Activated CD4-positive, alpha-beta T cell treated with anti-CD3 and anti-CD28 coated beads, Interleukin-2, amount 50 U/mL, for 48 hours (primary cell): ENCODE results near the gene SRP9.
"Not testable (repeated sequence)": the region's sequence is repeated elsewhere in the genome, so short reads cannot be mapped to it uniquely, and the experiment has no call there.

Experiments used
- DNase-seq, 2 experiments: peaks; one replicate each; pipeline ENCODE4 v3.0.0-alpha.2; 2020

The SRP9 gene

DNA sequence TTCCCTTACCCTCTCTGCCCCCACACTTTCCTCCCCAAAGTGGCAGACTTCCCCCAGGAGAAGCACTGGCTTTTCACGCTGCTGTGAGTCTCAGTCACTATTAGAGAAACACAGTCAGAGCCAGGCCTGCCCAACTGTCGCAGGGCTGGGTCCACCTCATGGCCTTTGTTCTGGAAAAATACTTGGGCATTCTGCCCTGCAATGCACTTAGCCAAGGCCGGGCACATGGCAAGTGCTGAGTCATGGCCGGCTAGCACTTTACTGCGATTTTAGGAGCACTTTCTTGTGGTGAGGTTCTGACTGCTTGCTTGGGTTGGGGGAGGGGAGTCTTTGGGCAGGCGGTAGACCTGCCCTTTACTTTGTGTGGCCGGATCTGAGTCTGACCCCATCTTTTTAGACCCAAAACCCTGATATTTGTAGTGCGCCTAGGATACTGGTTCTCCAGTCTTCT, 40.0 kb downstream of the SRP9 start:
- no peak for DNase-seq

GRCh38 chr1:225818229-225818628, 40.6 kb downstream of the SRP9 start:
- DNase-seq = no peak

DNA sequence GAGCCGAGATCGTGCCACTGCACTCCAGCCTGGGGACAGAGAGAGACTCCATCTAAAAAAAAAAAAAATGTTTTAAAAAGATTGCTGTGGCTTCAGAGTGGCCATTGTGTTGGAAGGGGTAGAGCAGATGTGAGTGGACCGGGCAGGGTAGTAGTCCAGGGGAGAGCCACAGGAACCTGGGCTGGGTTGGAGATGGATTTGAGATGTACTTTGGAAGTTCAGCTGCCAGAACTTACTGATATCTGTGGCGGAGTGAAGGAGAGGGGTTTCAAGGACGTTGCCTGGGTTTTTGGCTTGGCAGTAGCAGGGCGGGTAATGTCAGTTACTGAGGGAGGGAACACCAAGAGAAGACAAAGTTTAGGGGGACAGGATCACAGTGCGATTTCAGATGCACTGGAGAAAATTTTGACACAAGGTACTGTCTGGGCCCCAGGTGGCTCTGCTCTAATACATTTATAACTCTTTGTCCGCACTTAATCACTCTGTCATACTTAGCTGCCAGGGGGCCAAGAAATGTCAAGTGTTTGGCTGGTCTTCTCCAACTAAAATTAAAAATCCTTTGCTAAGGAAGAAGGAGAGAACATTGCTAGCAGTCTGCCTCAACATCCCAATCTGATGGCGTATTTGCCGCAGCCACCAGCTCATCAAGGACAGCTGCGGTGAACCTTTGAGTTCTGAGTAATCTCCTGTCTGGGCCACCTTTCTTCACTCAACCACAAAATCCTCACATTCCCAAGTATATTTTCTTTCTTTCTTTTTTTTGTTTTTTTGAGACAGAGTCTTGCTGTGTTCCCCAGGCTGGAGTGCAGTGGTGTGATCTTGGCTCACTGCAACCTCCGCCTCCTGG, 41.9 kb downstream of the SRP9 start:
- DNase-seq = no peak

DNA sequence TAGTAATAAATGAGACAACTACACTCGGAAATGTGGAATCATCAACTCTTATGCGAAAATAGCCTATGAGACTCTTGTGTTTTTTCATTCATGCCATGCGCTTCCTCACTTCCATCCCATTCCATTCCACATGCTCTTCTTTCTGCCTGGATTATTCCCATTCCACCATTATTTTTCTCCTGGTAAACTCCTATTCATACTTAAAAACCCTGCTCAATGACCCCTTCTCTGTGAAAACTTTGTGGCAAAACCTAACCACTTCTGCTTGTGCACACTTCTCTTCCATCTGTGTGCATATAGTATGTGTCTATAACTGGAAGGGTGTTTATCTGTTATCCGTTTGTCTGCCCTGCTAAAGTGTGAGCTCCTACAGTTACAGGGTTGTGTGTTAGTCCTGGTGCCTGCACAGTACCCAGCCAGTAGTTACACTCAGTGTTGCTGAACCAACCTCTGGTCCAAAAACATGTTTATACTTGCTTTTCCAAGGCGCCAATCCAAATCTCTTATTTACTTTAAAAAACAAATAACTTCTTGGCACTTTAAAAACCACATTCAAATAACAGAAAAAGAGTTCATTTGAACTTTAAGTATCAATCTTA, 43.0 kb downstream of the SRP9 start:
- no peak for DNase-seq

DNA sequence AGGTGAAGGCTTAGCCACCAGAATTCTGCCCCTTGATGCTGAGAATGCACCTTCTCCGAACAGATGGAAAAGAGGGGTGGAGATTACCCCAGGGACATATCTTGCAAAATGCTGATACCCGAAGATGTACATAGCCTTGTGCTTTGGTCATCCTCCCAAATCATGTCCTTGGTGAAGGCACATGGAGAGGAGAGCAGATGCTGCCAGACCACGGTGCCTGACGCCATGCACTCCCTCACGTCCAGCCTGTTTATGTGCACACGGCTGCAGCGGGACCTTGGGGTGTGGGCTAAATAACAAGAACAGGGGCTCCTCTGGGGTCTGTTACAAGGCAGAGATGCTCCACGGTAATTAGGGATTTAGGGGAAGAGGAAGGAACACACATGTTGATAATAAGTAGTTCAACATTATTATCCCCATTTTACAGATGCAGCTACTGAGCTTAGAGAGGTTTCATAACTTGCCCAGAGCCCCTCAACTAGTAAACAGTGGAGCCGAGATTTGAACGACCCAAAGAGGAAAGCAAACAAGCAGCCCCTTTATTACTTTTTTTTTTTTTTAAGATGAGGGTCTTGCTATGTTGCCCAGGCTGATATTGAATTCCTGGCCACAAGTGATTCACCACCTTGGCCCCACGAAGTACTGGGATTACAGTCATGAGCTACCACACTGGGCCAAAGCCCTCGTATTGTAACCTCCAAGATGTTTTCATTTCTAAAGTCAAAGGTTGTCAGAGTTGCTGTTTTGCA, 45.2 kb downstream of the SRP9 start:
- no peak for DNase-seq

- no peak for DNase-seq
Observed at GRCh38 chr1:225823811-225824261, 46.2 kb downstream of the SRP9 start.

DNA sequence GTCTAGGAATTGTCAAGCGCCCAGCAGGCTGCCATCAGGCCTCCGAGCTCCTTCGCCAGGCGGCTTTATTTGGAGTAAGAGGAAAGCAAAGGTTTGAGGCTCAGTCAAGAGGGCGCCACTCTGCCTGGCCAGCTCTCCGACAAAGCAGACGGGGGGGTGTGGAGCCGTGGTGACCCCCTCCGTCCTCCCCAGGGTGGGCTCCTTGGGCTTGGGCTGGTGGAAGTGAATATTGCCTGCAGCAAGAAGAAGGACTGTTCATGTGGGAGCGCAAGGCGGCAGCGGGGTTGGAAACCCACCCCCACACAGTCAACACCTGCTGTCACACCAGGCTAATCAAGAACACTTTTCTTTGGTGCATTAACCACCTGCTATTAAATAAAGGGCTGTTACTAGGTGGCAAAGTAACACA, 46.9 kb downstream of the SRP9 start:
- no peak for DNase-seq

GRCh38 chr1:225825078-225825477, 47.5 kb downstream of the SRP9 start:
- no peak for DNase-seq

GRCh38 chr1:225825607-225826007, 48.0 kb downstream of the SRP9 start:
- no peak for DNase-seq

DNA sequence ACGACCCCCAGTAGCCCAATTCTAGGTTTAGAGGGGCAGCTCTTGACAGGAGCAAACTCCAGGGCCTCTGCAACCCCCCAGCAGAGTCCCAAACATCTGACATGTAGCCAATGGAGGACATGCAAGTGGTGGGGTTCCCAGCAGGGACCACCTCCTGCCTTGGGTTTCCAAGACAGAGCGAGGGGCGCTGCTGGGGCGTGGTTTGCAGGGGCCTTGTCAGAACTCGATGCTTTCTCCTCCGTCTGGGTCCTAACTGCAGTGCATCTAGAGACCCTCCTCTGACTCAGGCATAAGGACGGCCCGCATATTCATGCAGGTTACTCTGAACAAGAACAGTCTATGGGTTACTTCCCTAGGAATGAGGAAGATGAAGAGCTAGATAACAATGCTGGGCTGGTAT, 49.5 kb downstream of the SRP9 start:
- no peak for DNase-seq

GRCh38 chr1:225828706-225829345, 51.2 kb downstream of the SRP9 start:
- no peak for DNase-seq

GRCh38 chr1:225830841-225831240, 53.2 kb downstream of the SRP9 start:
- no peak for DNase-seq

GRCh38 chr1:225834417-225835329, 57.0 kb downstream of the SRP9 start:
- no peak for DNase-seq

DNA sequence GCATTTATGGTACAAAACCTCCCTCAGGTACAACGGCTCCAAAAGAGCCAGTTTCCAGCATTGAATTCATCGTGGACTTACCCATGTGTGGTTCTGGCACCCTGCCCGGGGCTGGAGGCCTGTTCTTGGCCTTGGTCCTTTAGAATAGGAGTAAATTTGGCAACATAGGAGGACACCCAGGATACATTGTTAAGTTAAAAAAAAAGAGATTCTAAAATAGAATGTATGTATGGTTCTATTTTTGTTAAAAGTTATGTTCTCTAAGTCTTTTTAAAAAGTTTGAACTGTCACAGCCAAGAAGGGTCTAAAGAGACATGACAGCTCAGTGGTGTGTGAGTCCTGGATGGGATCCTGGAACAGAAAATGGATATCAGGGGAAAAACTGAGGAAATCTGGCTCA, 58.2 kb downstream of the SRP9 start:
- no peak for DNase-seq

DNA sequence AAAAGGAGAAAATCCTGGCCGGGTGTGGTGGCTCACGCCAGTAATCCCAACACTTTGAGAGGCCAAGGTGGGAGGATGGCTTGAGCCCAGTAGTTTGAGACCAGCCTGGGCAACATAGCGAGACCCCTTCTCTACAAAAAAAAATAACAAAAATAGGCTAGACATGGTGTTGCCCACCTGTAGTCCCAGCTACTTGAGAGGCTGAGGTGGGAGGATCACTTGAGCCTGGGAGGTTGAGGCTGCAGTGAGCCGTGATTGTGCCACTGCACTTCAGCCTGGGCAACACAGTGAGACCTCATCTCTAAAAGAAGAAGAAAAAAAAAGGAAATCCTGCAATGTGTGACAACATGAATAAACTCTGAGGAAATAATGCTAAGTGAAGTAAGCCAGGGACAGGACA, 58.7 kb downstream of the SRP9 start:
- not testable (repeated sequence) for DNase-seq

- DNase-seq = no peak
Observed at GRCh38 chr1:225838793-225839192, 61.2 kb downstream of the SRP9 start.
